Mesenchymal stem cell (in vitro differentiated cells and primary cell): Measurements from ENCODE around the gene MTMR11.

Experiments
- DNase-seq: peaks from one replicate; pipeline ENCODE4 v3.0.0-alpha.2; 2013
- H2AFZ ChIP-seq: one replicate; pipeline ENCODE4 v1.6.1; 2013; ENCODE audit warnings: low read depth, mild to moderate bottlenecking, control low read depth, inconsistent platforms, low read length, moderate library complexity
- H2AK5ac ChIP-seq: 2 replicates; pipeline ENCODE4 v1.6.1; 2013; ENCODE audit warnings: low read length, moderate library complexity, mild to moderate bottlenecking, inconsistent platforms; ENCODE audit not compliant: severe bottlenecking
- H2BK120ac ChIP-seq: one replicate; pipeline ENCODE4 v1.6.1; 2013; ENCODE audit warnings: low read depth, mild to moderate bottlenecking, inconsistent platforms, low read length, moderate library complexity
- H2BK12ac ChIP-seq, 2 experiments: one replicate each; pipeline ENCODE4 v1.6.1; 2013; ENCODE audit warnings: inconsistent platforms in 2 of 2, low read length in 2 of 2, mild to moderate bottlenecking in 2 of 2, moderate library complexity in 2 of 2, control low read depth in 1 of 2
- H2BK15ac ChIP-seq: one replicate; pipeline ENCODE4 v1.6.1; 2013; ENCODE audit warnings: mild to moderate bottlenecking, low read depth, inconsistent platforms; ENCODE audit not compliant: poor library complexity, severe bottlenecking
- H2BK5ac ChIP-seq: 2 replicates; pipeline ENCODE4 v1.6.1; 2013; ENCODE audit warnings: low read depth, mild to moderate bottlenecking, low read length, control low read depth, inconsistent platforms; ENCODE audit not compliant: poor library complexity, severe bottlenecking
- H3K14ac ChIP-seq, 2 experiments: one replicate each; pipeline ENCODE4 v1.6.1; 2013; ENCODE audit warnings: inconsistent platforms in 2 of 2, low read length in 2 of 2, control low read depth in 1 of 2, mild to moderate bottlenecking in 1 of 2, moderate library complexity in 1 of 2
- H3K18ac ChIP-seq, 2 experiments: one replicate each; pipeline ENCODE4 v1.6.1; 2013; ENCODE audit warnings: inconsistent platforms in 2 of 2, low read length in 2 of 2, control low read depth in 1 of 2, low read depth in 1 of 2, mild to moderate bottlenecking in 1 of 2
- H3K23ac ChIP-seq, 2 experiments: one replicate each; pipeline ENCODE4 v1.6.1; 2013; ENCODE audit warnings: inconsistent platforms in 2 of 2, low read length in 2 of 2, mild to moderate bottlenecking in 2 of 2, moderate library complexity in 2 of 2, control low read depth in 1 of 2
- H3K27ac ChIP-seq: 2 replicates; pipeline ENCODE4 v1.5.1; 2013; ENCODE audit warnings: mild to moderate bottlenecking, moderate library complexity, low read length, control low read depth, inconsistent platforms; ENCODE audit not compliant: poor library complexity, severe bottlenecking
- H3K27me3 ChIP-seq, 2 experiments: 2 replicates each; pipeline versions ENCODE4 v1.6.1 to v1.7.0; 2013; ENCODE audit warnings: low read length in 2 of 2, mild to moderate bottlenecking in 2 of 2, moderate library complexity in 2 of 2, control low read depth in 1 of 2, inconsistent platforms in 1 of 2; ENCODE audit not compliant: control insufficient read depth in 1 of 2, insufficient read depth in 1 of 2
- H3K36me3 ChIP-seq, 2 experiments: 2 replicates each; pipeline versions ENCODE4 v1.6.1 to v1.7.0; 2013; ENCODE audit warnings: low read length in 2 of 2, control low read depth in 1 of 2, inconsistent platforms in 1 of 2, low read depth in 1 of 2, mild to moderate bottlenecking in 1 of 2; ENCODE audit not compliant: insufficient read depth in 2 of 2, control insufficient read depth in 1 of 2
- H3K4ac ChIP-seq, 2 experiments: one replicate each; pipeline ENCODE4 v1.6.1; 2013; ENCODE audit warnings: inconsistent platforms in 2 of 2, low read length in 2 of 2, mild to moderate bottlenecking in 2 of 2, moderate library complexity in 2 of 2, control low read depth in 1 of 2, low read depth in 1 of 2
- H3K4me1 ChIP-seq: 2 replicates; pipeline ENCODE4 v1.6.1; 2013; ENCODE audit warnings: low read depth, low read length, control low read depth; ENCODE audit not compliant: control insufficient read depth, insufficient read depth
- H3K4me2 ChIP-seq: 2 replicates; pipeline ENCODE4 v1.6.1; 2013; ENCODE audit warnings: low read length, mild to moderate bottlenecking, inconsistent platforms; ENCODE audit not compliant: poor library complexity, severe bottlenecking
- H3K4me3 ChIP-seq, 2 experiments: 2 replicates each; pipeline versions ENCODE4 v1.5.1 to v1.7.0; 2013; ENCODE audit warnings: low read length in 2 of 2, mild to moderate bottlenecking in 2 of 2, control low read depth in 1 of 2, low read depth in 1 of 2; ENCODE audit not compliant: insufficient read depth in 1 of 2
- H3K79me1 ChIP-seq: replicated peaks from 2 replicates; pipeline ENCODE4 v1.6.1; 2013; ENCODE audit warnings: mild to moderate bottlenecking, control low read depth, low read length, inconsistent platforms; ENCODE audit not compliant: poor library complexity, severe bottlenecking
- H3K9ac ChIP-seq: 2 replicates; pipeline ENCODE4 v1.7.0; 2013; ENCODE audit warnings: mild to moderate bottlenecking, low read length, moderate library complexity
- H3K9me3 ChIP-seq: 2 replicates; pipeline ENCODE4 v1.7.0; 2013; ENCODE audit warnings: mild to moderate bottlenecking, low read length; ENCODE audit not compliant: control insufficient read depth
- H4K8ac ChIP-seq: one replicate; pipeline ENCODE4 v1.6.1; 2013; ENCODE audit warnings: inconsistent platforms, mild to moderate bottlenecking, low read length, moderate library complexity
- H4K91ac ChIP-seq: one replicate; pipeline ENCODE4 v1.6.1; 2013; ENCODE audit warnings: mild to moderate bottlenecking, low read length, inconsistent platforms
- WGBS: methylation state at CpG from one replicate; pipeline ENCODE4 v1.1.7; 2013; ENCODE audit warnings: mixed read lengths; 5-methylcytosine and 5-hydroxymethylcytosine counted together

MTMR11 gene

GRCh38 chr1:149916898-149917252, 19.8 kb downstream of the MTMR11 start:
- no peak for DNase-seq
- Histone ChIP-seq H3K23ac (peak overlapping the region; percentile 7 to 60), H4K91ac (peak overlapping the region; percentile 22), H3K9ac (no peak overlapping the region), H2BK12ac (no peak overlapping the region), H2AK5ac (no peak overlapping the region), H3K4ac (no peak overlapping the region), H3K14ac (peak overlapping the region in 1 of 2 experiments; percentile 92), H3K9me3 (no peaks in the 10 kb centered on the region), H2AFZ (no peak overlapping the region), H2BK120ac (no peak overlapping the region), H3K18ac (peak overlapping the region in 1 of 2 experiments; percentile 14), H2BK5ac (no peak overlapping the region), H3K4me3 (peak overlapping the region; percentile 72 to 85), H4K8ac (no peak overlapping the region), H3K4me2 (peak overlapping the region; percentile 96), H3K27ac (no peak overlapping the region), H3K27me3 (no peaks in the 10 kb centered on the region), H3K4me1 (peaks cover 18% of the 10 kb centered on the region), H3K79me1 (peaks cover 12% of the 10 kb centered on the region), H2BK15ac (no peak overlapping the region), H3K36me3 (peaks cover 6 to 12% of the 10 kb centered on the region in 2 experiments)
- 9% methylated on average over 10 of the region's 10 CpGs for WGBS

GRCh38 chr1:149916193-149916897, 20.3 kb downstream of the MTMR11 start:
- H2AFZ ChIP-seq, result no peak overlapping the region
- peak overlapping the region; percentile 22 for H4K91ac ChIP-seq
- WGBS, result 44% methylated on average over 6 of the region's 9 CpGs
- no peak overlapping the region for H3K9ac ChIP-seq
- no peak overlapping the region for H2BK15ac ChIP-seq
- H3K23ac ChIP-seq, result peak overlapping the region; percentile 7 to 60
- H3K27ac ChIP-seq, result no peak overlapping the region
- H3K27me3 ChIP-seq, result no peaks in the 10 kb centered on the region
- H2AK5ac ChIP-seq, result no peak overlapping the region
- no peak overlapping the region for H3K4ac ChIP-seq
- H3K36me3 ChIP-seq, result peaks cover 5 to 17% of the 10 kb centered on the region in 2 experiments
- peaks cover 18% of the 10 kb centered on the region for H3K4me1 ChIP-seq
- H2BK5ac ChIP-seq, result no peak overlapping the region
- peak overlapping the region in 1 of 2 experiments; percentile 14 for H3K18ac ChIP-seq
- peak overlapping the region; percentile 96 for H3K4me2 ChIP-seq
- H3K4me3 ChIP-seq, result peak overlapping the region; percentile 72 to 85
- no peaks in the 10 kb centered on the region for H3K9me3 ChIP-seq
- DNase-seq, result no peak
- H2BK120ac ChIP-seq, result peak overlapping the region; percentile 39
- peak overlapping the region; percentile 56 for H4K8ac ChIP-seq
- H3K79me1 ChIP-seq, result peaks cover 12% of the 10 kb centered on the region
- no peak overlapping the region for H2BK12ac ChIP-seq
- peak overlapping the region in 1 of 2 experiments; percentile 92 for H3K14ac ChIP-seq

GRCh38 chr1:149915429-149916192, 21.1 kb downstream of the MTMR11 start:
- whole genome bisulfite sequencing, result 80% methylated on average over 8 of the region's 11 CpGs
- peak overlapping the region; percentile 56 for H4K8ac ChIP-seq
- no peaks in the 10 kb centered on the region for H3K27me3 ChIP-seq
- H3K4me3 ChIP-seq, result peak overlapping the region in 1 of 2 experiments; percentile 85
- H3K9me3 ChIP-seq, result no peaks in the 10 kb centered on the region
- no peak overlapping the region for H3K27ac ChIP-seq
- no peak for DNase-seq
- H3K9ac ChIP-seq, result no peak overlapping the region
- no peak overlapping the region for H3K4me2 ChIP-seq
- no peak overlapping the region for H2BK12ac ChIP-seq
- no peak overlapping the region for H3K23ac ChIP-seq
- H2AFZ ChIP-seq, result no peak overlapping the region
- H3K14ac ChIP-seq, result no peak overlapping the region
- H4K91ac ChIP-seq, result no peak overlapping the region
- no peak overlapping the region for H2BK120ac ChIP-seq
- H3K18ac ChIP-seq, result peak overlapping the region in 1 of 2 experiments; percentile 16
- H3K36me3 ChIP-seq, result peaks cover 5 to 19% of the 10 kb centered on the region in 2 experiments
- H3K79me1 ChIP-seq, result peaks cover 12% of the 10 kb centered on the region
- no peak overlapping the region for H2BK5ac ChIP-seq
- H3K4me1 ChIP-seq, result peaks cover 18% of the 10 kb centered on the region
- H2AK5ac ChIP-seq, result no peak overlapping the region
- H3K4ac ChIP-seq, result no peak overlapping the region
- H2BK15ac ChIP-seq, result peak overlapping the region; percentile 8

- H3K18ac ChIP-seq, result no peak overlapping the region
- DNase-seq, result no peak
- H2BK5ac ChIP-seq, result no peak overlapping the region
- no peak overlapping the region for H4K91ac ChIP-seq
- no peaks in the 10 kb centered on the region for H3K9me3 ChIP-seq
- peaks cover 12% of the 10 kb centered on the region for H3K79me1 ChIP-seq
- no peak overlapping the region for H4K8ac ChIP-seq
- no peak overlapping the region for H3K27ac ChIP-seq
- H3K14ac ChIP-seq, result no peak overlapping the region
- H2AFZ ChIP-seq, result no peak overlapping the region
- H2BK15ac ChIP-seq, result no peak overlapping the region
- no CpG with 5 or more reads among the region's 1 CpG for WGBS
- peaks cover 18% of the 10 kb centered on the region for H3K4me1 ChIP-seq
- H2BK12ac ChIP-seq, result no peak overlapping the region
- H3K36me3 ChIP-seq, result peaks cover 5 to 26% of the 10 kb centered on the region in 2 experiments
- no peaks in the 10 kb centered on the region for H3K27me3 ChIP-seq
- H3K9ac ChIP-seq, result no peak overlapping the region
- no peak overlapping the region for H3K4me2 ChIP-seq
- no peak overlapping the region for H3K4me3 ChIP-seq
- H3K4ac ChIP-seq, result no peak overlapping the region
- no peak overlapping the region for H2BK120ac ChIP-seq
- no peak overlapping the region for H3K23ac ChIP-seq
- H2AK5ac ChIP-seq, result no peak overlapping the region
These were observed 22.1 kb downstream of the MTMR11 start for GRCh38 chr1:149914545-149914944.
